ENCODE data around the gene ARHGAP15. TPM values are rescaled to one million over a fixed set of nuclear protein-coding genes. Genes with fewer than 3 reads are reported as not detected.

ARHGAP15 gene
- polyA plus RNA-seq, 1 experiment: not detected

DNA sequence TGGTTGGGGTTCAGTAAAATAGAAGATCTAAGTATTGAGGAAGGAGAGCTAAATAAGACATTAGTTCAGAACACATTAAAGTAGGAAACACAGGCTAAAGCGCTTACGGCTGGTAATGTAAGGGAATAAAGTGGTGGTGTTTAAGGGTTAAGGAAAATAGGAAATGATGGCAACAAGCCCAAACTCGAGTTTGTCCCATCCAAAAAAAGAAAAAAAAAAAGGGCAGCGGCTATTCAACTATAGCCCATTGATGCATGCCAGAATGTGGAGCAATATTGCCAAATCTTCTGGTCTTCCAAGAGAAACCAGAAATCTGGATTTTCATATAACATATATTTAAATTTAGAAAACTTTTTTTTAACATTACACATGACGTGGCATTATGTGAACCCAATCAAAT, 161.0 kb downstream of the ARHGAP15 start:
- ChIA-PET CTCF (interaction anchor here (1.9 kb wide), 1 partner anchor 10 kb away, joined by 6 read pairs; no protein-coding TSS in a partner anchor), POLR2A (no interaction called here)
- TF ChIP-seq, protein P1, sequence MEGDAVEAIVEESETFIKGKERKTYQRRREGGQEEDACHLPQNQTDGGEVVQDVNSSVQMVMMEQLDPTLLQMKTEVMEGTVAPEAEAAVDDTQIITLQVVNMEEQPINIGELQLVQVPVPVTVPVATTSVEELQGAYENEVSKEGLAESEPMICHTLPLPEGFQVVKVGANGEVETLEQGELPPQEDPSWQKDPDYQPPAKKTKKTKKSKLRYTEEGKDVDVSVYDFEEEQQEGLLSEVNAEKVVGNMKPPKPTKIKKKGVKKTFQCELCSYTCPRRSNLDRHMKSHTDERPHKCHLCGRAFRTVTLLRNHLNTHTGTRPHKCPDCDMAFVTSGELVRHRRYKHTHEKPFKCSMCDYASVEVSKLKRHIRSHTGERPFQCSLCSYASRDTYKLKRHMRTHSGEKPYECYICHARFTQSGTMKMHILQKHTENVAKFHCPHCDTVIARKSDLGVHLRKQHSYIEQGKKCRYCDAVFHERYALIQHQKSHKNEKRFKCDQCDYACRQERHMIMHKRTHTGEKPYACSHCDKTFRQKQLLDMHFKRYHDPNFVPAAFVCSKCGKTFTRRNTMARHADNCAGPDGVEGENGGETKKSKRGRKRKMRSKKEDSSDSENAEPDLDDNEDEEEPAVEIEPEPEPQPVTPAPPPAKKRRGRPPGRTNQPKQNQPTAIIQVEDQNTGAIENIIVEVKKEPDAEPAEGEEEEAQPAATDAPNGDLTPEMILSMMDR (IDR thresholded peaks at IDR 0.05; ENCODE audit: insufficient read depth, low read depth, low read length): no peak
- Histone ChIP-seq H3K36me3 (ENCODE audit: control insufficient read depth, insufficient read depth, low read length) (no peaks in the 10 kb centered on the region), H3K27me3 (ENCODE audit: control insufficient read depth, insufficient read depth, low read length) (no peaks in the 10 kb centered on the region), H3K4me3 (ENCODE audit: low read depth, low read length) (no peak overlapping the region)
- DNase-seq (ENCODE audit: low read depth): no peak

DNA sequence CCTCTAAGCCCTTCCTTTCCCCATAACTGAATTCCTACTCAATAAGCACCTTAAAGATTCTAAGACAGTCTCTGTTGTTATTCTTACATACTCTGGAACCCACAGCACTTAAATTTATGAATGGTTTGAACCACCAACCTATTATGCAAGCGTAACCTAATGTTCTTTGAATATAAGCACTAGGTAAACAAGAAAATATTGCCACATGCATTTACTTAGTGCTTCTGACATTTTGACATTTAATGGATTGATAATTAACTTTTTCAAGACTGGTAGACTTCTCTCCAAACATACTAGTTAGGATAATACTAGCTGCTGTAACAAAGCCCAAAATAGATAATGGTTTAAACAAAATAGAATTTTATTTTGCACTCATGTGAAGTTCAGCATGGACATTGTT, 164.8 kb downstream of the ARHGAP15 start:
- TF ChIP-seq, protein P1 (IDR thresholded peaks at IDR 0.05; ENCODE audit: insufficient read depth, low read depth, low read length): no peak
- H3K36me3 ChIP-seq (ENCODE audit: control insufficient read depth, insufficient read depth, low read length): no peaks in the 10 kb centered on the region
- H3K27me3 ChIP-seq (ENCODE audit: control insufficient read depth, insufficient read depth, low read length): no peaks in the 10 kb centered on the region; the same call in 1 of the 2 replicates
- DNase-seq (ENCODE audit: low read depth): no peak
- no peak overlapping the region for H3K4me3 ChIP-seq (ENCODE audit: low read depth, low read length)
- ChIA-PET CTCF (no interaction called here), POLR2A (no interaction called here)

DNA sequence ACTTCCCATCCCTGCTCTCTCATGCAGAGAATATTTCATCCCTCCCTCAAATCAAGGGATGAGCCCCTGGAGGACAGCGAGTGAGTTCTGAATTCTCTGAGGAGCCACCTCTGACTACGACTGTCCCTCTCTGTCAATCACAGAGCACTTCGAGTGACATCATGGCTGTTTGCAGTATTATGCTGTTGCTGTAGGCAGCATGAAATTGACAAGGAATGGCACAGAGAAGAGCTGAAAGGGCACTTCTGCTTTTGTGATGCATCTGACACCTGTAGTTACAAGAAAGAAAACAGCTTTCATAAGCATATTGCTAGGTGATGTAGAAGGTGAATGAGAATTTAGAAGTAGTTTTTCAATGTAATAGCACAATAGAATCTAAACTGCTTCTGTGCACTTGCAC, 166.9 kb downstream of the ARHGAP15 start:
- ChIA-PET CTCF (interaction anchor here (2.4 kb wide), 1 partner anchor 12 kb away, joined by 9 read pairs; no protein-coding TSS in a partner anchor), POLR2A (no interaction called here)
- Histone ChIP-seq H3K4me3 (ENCODE audit: low read depth, low read length) (no peak overlapping the region), H3K27me3 (ENCODE audit: control insufficient read depth, insufficient read depth, low read length) (no peaks in the 10 kb centered on the region; the same call in 1 of the 2 replicates), H3K36me3 (ENCODE audit: control insufficient read depth, insufficient read depth, low read length) (no peaks in the 10 kb centered on the region)
- DNase-seq (ENCODE audit: low read depth): no peak
- TF ChIP-seq, protein P1 (IDR thresholded peaks at IDR 0.05; ENCODE audit: insufficient read depth, low read depth, low read length): no peak

DNA sequence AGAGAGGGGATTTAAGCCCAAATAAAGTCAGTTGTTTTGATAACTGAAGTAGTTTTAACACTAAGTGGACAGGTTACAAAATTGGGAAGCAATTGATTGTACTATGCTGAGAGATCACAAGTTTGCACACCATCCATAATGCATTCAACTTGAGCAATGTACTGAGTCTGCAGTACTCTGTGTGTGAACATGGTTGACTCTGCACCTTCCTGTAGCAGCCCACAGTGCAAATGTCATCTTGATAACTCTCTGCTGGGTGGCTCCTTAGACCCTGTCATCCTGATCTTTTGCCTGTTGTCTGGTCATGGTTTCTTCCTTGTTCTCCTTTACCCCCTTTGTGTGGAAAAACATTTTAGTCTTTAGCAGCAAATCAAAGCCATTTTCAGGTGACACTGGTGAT, 168.0 kb downstream of the ARHGAP15 start:
- ChIA-PET POLR2A (no interaction called here), CTCF (interaction anchor here (2.4 kb wide), 1 partner anchor 13 kb away, joined by 9 read pairs; no protein-coding TSS in a partner anchor)
- DNase-seq (ENCODE audit: low read depth): no peak
- TF ChIP-seq, protein P1 (IDR thresholded peaks at IDR 0.05; ENCODE audit: insufficient read depth, low read depth, low read length): no peak
- H3K4me3 ChIP-seq (ENCODE audit: low read depth, low read length): no peak overlapping the region
- no peaks in the 10 kb centered on the region for H3K36me3 ChIP-seq (ENCODE audit: control insufficient read depth, insufficient read depth, low read length)
- H3K27me3 ChIP-seq (ENCODE audit: control insufficient read depth, insufficient read depth, low read length): no peaks in the 10 kb centered on the region; the same call in 1 of the 2 replicates

DNA sequence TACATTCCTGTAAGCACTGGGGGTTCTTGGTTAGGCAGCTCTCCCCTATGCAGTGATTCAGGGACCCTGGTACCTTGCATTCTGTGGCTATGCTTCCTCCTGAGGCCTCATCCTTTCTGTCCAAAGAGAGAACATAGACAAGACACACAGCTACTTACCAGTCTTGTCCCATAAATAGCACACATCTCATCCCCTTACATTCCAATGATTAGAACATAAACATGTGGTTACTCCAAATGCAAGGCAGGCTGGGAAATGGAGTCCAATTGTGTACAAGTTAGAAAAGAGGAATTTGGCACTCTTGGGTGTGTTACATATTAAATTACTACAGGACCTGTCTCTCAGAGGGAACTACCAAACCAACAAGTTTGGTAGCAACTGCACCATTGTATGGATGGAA, 171.3 kb downstream of the ARHGAP15 start:
- TF ChIP-seq, protein P1 (IDR thresholded peaks at IDR 0.05; ENCODE audit: insufficient read depth, low read depth, low read length): no peak
- Histone ChIP-seq H3K27me3 (ENCODE audit: control insufficient read depth, insufficient read depth, low read length) (no peaks in the 10 kb centered on the region; the same call in 1 of the 2 replicates), H3K4me3 (ENCODE audit: low read depth, low read length) (no peak overlapping the region), H3K36me3 (ENCODE audit: control insufficient read depth, insufficient read depth, low read length) (no peaks in the 10 kb centered on the region)
- POLR2A ChIA-PET: no interaction called here
- CTCF ChIA-PET: no interaction called here
- no peak for DNase-seq (ENCODE audit: low read depth)
